ENCODE results near the gene SP6.

The SP6 gene

DNA sequence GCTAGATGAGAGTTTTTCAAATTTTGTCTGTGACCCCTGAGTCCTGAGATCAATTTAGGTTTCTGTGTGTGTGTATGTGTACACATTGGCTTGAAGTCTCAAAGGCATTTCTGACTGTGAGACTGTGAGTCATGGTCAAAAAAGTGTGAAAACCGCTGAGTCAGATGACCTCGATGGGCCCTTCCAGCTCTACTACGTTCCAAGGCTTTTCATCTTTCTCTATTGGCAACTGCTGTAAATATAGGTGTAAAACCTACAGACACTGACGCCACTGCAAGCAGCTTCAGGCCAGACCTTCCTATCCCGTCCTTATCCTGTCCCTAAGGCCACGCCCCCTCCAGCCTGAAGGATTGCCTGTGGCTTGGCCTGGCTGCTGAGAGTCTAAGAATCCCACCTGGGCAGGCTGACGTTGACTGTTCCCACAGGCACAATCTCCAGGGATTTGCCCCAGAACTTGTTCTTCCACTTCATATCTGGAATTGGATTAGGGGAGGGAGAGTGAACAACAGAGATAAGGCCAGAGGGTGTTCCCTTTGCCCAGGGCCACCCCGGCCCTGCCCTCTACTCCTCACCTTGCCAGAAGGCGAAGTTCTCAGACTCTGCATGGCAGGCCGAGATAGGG, 40.7 kb downstream of the SP6 start:
- FAIRE-seq, result no peak

DNA sequence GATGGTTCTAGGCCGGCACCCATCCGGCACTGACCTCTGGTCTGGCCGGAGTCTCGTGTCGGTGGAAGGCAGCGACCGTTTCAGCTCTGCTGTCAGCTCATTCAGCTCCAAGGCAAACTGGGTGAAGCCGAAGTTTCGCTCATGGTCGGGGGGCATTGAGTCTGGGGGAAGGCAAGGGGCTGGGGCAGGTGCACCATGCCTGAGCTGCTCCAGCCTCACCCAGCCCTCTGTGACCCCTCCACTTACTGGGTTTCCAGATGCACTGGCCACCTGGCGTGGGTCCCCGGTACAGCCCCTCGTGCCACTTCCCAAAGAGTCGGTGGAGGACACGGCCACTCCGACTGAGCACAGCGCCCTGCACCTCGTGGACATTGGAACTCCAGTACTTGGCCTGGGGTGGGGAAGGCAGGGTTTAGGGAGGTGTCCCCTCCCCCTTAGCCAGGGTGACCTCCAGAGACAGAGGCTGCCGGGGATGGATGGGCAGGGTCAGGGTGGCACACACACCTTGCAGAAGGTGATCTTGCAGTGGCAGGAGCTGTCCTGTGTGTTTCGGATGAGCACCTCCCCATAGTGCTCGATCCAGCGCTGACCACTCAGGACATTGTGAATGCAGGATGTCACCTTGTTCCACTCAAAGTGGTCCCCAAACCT, 42.0 kb downstream of the SP6 start:
- no peak for FAIRE-seq

DNA sequence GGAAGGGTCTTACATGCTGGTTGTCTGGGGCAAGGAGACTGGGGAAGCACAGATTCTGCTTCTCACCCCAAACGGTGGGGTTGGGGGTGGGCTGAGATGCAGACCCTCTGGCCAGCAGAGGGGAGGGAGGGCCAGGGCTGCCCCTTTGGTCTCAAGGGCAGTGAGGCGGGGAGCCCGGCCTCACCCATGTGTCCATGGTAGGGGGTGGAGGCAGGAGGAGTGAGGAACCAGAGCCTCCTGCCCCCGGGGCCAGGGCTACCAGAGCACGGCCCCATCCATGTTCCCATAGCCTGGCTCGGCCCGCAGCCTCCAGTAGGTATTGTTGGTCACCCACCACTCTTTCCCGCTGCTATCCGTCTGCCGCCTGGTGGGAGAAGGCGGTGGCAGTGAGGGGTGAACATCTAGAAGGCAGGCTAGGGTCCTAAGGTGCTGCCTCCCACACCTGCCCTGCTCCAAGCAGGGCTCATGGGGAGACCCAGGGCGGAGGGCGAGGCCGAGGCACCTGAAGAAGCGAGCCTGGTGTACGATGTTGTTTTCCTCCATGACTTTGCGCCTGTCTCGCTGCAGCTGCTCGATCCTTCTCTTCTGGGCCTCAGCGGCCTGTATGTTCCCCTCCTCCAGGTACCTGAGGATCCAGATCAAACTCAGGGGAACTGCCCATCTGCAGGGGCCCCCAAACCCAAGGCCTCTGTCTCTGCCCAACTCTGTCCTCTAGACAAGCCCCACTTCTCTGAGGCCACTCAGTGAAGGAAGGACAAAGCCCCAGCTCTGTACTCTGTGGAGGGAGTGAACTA, 42.7 kb downstream of the SP6 start:
- no peak for FAIRE-seq

DNA sequence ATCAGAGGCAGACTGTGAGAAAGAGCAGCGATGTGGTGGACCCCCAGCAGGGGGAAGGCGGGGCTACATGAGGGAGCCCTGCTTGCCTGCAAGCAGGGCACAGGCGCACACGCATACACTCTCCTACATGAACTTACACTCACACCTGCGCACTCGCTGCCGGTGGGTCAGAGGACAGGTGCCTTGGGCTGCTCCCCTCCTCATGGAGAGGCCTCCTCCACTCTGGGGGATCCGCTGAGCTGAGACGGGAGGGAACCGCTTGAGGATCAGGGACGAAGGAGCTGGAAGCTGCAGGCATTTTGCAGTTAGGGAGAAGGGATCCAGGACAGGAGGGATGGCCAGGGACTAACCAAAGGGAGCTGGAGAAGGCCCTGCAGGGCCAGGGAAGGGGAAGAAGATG, 43.5 kb downstream of the SP6 start:
- FAIRE-seq, result no peak

DNA sequence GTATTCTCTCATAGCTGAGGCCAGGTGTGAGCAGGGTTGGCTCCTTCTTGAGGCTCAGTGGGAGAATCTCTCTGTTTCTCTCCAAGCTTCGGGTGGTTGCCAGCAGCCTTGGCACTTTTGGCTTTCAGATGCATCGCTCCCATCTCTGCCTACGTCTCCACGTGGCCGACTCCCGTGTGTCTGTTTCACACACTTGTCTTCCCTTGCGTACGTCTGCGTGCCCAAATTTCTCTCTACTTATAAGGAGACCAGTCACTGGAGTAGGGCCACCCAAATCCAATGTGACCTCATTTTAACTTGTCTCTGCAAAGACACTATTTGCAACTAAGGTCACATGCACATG, 44.1 kb downstream of the SP6 start:
- FAIRE-seq, result no peak

DNA sequence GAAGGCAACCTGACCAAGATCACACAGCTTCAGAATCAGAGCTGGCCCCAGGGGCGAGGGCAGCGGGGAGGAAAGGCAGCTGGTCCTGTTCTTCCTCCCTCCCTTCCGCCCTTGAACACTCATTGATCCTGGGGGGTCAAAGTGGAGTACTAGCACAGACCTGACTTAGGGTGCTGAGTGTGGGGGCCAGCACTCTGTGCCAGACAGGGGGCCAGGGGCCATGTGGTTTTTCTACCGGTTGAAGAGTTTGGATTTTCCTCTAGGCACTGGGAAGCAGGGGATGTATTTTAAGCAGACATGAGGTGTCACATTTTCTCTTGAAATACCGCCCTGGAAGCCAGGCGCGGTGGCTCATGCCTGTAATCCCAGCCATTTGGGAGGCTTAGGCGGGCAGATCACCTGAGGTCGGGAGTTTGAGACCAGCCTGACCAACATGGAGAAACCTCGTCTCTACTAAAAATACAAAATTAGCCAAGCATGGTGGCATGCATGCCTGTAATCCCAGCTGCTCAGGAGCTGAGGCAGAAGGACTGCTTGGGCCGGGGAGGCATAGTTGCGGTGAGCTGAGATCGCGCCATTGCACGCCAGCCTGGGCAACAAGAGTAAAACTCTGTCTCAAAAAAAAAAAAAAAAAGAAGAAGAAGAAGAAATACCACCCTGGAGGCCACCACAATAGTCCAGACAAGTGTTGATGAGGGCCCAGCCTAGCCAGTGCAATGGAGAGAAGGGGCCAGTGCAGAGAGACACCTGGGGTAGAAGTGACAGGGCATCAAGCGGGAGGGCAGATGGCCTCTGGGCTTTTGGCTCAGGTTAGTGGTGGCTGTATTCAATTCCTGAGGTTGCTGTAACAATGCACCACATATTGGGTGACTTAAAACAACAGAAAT, 44.7 kb downstream of the SP6 start:
- FAIRE-seq, result no peak

DNA sequence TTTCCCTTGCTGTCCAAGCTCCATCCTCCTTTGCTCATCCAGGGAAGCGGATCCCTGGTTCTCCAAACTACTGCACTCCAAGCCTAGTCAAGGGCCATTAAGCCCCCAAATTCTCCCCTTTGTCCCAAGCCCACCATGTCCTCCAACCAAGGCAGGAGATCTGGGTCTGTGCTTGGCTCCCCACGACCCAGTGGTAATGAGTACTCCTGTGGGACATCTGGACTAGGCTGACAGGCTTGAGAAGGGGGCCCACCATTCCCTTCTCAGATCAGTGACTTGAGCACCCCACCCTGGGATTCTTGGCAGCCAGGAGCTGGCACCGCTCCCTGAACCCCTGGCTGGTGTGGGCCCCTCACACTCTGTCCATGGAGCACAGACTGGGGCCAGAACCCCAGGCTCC, 46.5 kb downstream of the SP6 start:
- FAIRE-seq, result no peak

DNA sequence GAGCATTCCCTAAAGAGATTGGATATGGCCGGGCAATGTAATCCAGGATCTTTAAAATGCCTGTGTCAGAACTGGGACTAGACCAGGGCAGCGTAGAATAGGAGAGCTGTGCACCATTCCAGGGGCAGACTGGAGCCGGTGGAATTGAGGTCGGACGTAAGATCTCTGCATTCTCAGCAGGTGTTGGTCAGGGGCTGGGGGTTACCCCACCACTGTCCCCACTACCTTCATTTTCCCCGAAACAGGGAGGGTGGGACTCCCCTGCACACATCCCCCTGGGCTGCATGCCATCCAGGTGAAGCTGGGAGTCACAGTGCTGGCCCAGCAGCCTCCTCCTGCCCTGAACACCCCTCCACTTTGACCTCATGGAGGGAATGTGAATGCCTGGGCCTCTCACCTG, 47.2 kb downstream of the SP6 start:
- FAIRE-seq, result no peak

DNA sequence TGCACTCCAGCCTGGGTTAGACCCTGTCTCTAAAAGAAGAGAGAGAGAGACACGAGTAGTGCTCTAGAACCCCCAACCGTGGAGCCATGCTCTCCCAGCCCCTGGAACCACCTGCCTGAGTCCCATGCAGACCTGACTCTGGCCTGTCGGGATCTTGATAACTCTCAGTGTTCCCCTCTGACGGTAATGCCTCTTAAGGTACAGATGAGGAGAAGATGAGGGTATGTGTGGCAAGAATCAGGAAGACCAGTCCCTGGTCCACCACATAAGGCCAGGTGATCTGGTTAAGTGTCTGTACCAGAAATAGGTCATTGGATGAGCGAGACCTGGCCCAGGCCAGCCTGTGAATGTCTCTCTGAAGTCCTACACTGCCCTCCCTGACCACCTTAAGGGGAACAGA, 47.8 kb downstream of the SP6 start:
- no peak for FAIRE-seq

DNA sequence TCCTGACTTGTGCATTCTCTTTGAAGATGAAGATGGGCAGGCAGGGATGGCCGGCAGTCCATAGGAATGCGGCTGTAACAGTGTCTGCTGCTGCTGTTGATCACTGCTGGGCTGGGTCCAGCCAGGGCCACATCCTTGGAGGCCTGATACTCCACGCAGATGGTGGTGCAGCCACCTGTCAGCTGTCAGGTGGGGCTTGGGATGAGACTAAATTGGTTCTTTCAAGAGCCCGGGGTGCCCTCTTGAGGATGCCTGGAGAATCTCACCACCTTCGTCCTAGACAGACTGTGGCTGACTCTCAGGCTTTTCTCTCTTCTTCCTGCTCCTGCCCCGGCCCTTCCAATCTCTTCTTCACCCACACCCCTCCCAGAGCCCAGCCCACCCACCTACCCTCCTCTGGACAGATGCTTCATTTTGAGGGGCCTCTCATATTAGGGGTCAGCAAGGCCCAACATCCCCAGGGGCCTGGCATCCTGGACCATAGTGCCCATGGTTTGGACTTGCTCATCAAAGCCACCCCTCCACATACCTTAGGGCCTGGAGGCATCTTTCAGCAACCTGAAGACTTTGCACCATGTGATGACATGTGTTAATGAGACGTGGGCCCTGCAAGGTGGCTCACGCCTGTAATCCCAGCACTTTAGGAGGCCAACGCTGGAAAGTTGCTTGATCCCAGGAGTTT, 48.5 kb downstream of the SP6 start:
- FAIRE-seq, result no peak

DNA sequence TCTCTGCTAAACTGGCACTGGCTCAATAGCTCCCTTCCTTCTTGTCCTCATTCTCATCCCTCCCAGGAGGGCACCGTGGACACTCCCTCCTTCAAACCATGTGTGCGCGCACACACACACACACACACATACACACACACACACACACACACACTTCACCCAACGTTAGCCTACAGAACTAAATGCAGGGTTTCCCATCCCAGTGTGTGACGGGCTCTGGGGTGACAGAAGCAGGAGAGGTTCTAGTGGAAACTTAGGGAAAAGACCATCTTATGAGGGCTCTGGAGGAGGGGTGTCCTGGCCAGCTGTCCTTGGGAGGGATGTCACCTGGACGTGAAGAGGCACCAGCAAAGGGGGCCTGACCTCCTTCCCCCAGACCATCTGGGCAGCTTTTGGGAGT, 49.1 kb downstream of the SP6 start:
- FAIRE-seq, result no peak

DNA sequence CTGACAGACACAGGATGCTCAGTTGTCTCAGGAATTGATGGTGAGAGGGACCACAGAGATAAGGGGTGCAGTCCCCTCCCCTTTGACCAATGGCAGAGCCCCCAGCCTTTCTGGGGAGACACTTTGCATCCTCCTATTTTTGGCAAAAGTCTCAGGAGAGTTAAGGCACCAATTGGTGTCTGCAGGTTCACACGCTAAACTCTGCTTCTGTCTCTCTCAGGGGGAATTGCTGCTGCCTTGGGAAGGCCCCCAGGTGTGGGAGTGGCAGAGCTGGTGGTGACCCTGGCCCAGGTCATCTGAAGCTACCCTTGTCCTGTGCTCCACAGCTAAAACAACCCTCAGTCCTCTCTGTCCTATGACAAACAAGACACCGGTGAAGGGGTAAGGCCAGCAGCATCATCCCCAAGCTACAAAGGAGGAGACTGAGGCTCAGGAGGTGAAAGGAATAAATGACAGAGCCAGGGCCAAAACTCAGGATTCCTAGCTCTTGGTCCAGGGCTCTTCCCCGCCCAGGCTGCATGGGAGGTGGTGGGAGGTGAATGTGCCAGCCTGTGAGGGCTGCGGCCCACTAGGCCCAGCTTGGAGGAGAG, 49.7 kb downstream of the SP6 start:
- no peak for FAIRE-seq

DNA sequence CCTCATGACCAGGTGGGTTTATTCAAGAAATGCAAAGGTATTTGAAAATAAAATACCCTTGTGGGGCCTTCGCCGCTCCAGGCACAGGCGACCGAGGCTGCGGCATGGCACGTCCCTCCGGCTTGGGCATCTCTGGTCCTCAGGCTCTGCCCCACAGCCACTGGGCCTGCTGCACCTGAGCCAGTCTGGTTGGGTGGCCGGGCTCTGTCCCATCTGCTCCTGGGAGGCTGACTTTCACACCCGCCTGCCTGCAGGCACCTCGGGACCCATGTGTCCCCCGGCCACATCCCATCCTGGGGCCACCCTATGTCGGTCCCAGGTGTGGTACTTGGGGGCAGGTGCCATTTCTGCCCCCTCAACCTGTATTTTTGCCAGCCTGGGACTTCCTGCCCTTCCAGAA, 50.3 kb downstream of the SP6 start:
- FAIRE-seq, result no peak

DNA sequence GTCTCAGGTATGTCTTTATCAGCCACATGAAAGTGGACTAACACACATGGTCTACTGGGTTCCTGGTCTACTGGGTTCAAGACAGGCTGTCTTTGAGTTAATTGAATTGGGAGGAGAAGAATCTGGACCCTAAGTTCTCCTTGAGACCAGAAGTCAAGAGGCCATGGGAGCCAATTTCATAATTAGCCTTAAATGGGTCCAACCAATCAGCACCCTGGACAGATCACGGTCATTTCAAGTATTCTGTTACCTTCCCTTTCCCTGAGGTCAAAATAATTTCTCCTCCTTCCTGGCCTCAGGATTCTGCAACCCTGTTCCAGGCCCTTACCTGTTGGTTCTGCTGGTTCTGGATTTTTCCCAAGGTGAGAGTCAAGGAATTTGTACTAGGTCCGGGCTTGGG, 53.2 kb downstream of the SP6 start:
- FAIRE-seq, result no peak

All from TTC549 (cell line).